Gastrocnemius medialis (tissue), 4 donors: Measurements from ENCODE around the gene TSPAN14.

Experiments used
- CTCF ChIP-seq, 5 experiments: fragments of 450-650 bp in 3 of 5; fragments of 200-600 bp in 2 of 5; sonication (generic) in 2 of 5; IDR thresholded peaks in 4 of 5; conservative IDR thresholded peaks in 1 of 5; 1 replicate in 4 of 5; 2 replicates in 1 of 5; pipeline ENCODE4 v1.5.1; 2016 to 2019; ENCODE audit warnings: antibody characterized with exemption in 5 of 5, mild to moderate bottlenecking in 3 of 5, moderate library complexity in 3 of 5
- POLR2A ChIP-seq, 2 donors: fragments of 450-650 bp; IDR thresholded peaks; one replicate each; pipeline ENCODE4 v1.6.1; 2017; ENCODE audit warnings: antibody characterized with exemption in 2 of 2, mild to moderate bottlenecking in 2 of 2, moderate library complexity in 2 of 2

GRCh38 chr10:80504158-80504811, 50.2 kb downstream of the TSPAN14 start:
- TF ChIP-seq CTCF (IDR thresholded peaks at IDR 0.05 in 4 of 5, conservative IDR thresholded peaks at IDR 0.05 in 1 of 5) (no peak), POLR2A (IDR thresholded peaks at IDR 0.05) (no peak)
